ENCODE measurements around the gene EXOSC7.

- TF ChIP-seq POLR2A (IDR thresholded peaks at IDR 0.05) = no peak
- no peak for TF ChIP-seq CTCF (IDR thresholded peaks at IDR 0.05)
Observed at GRCh38 chr3:45003859-45004258, 27.8 kb downstream of the EXOSC7 start.
